T-cell (primary cell): ENCODE data around the gene CCL11. TPM values are rescaled to one million over a fixed set of nuclear protein-coding genes. Genes with fewer than 3 reads are reported as not detected.

Experiments used
- ATAC-seq, 4 experiments: fragments of 200-7000 bp in 3 of 4; fragments of 150-1000 bp in 1 of 4; cut with Tn5 transposase; replicated peaks in 1 of 4; 1 replicate in 3 of 4; 2 replicates in 1 of 4; pipeline ENCODE4 v1.10.0; 2021; ENCODE audit warnings: moderate library complexity in 3 of 4, mild to moderate bottlenecking in 2 of 4, moderate number of reproducible peaks in 1 of 4
- CTCF ChIA-PET, 2 donors: fragments of 300-600 bp; sonication (Branson Sonifier 250); formaldehyde crosslinking; loops; one replicate each; lab custom pipeline; 2022; ENCODE audit warnings: antibody characterized with exemption in 2 of 2; lab: Charles Lee
- POLR2A ChIA-PET, 2 donors: fragments of 300-600 bp; sonication (Branson Sonifier 250); formaldehyde crosslinking; loops; one replicate each; lab custom pipeline; 2022; ENCODE audit warnings: antibody characterized with exemption in 2 of 2; lab: Charles Lee
- DNase-seq, 35 experiments: peaks; one replicate each; pipeline versions ENCODE4 v3.0.0 to v3.0.0-alpha.2; 2013 to 2023
- H3K27ac ChIP-seq: one replicate; pipeline ENCODE4 v1.5.1; 2013; ENCODE audit warnings: low read length
- H3K27me3 ChIP-seq, 2 experiments: replicated peaks in 1 of 2; 1 replicate in 1 of 2; 2 replicates in 1 of 2; pipeline versions ENCODE4 v1.6.1 to v1.7.0; 2013; ENCODE audit warnings: low read length in 1 of 2, mixed read lengths in 1 of 2; ENCODE audit not compliant: control insufficient read depth in 2 of 2, insufficient read depth in 2 of 2; ENCODE audit errors: extremely low read depth in 1 of 2
- H3K36me3 ChIP-seq, 2 donors: 1 replicate in 1 of 2; 2 replicates in 1 of 2; pipeline versions ENCODE4 v1.6.1 to v1.7.0; 2013; ENCODE audit warnings: low read length in 1 of 2; ENCODE audit not compliant: control insufficient read depth in 2 of 2, insufficient read depth in 1 of 2; ENCODE audit errors: extremely low read depth in 1 of 2
- H3K4me1 ChIP-seq, 2 experiments: 1 replicate in 1 of 2; 2 replicates in 1 of 2; pipeline versions ENCODE4 v1.6.1 to v1.7.0; 2013; ENCODE audit warnings: low read length in 2 of 2, mixed read lengths in 1 of 2; ENCODE audit not compliant: insufficient read depth in 2 of 2, control insufficient read depth in 1 of 2; ENCODE audit errors: extremely low read depth in 1 of 2
- H3K4me3 ChIP-seq, 2 donors: 1 replicate in 1 of 2; 2 replicates in 1 of 2; pipeline versions ENCODE4 v1.5.1 to v1.7.0; 2013; ENCODE audit warnings: mild to moderate bottlenecking in 2 of 2, low read length in 1 of 2, moderate library complexity in 1 of 2; ENCODE audit not compliant: control insufficient read depth in 1 of 2; ENCODE audit errors: extremely low read depth in 1 of 2
- H3K9me3 ChIP-seq: 2 replicates; pipeline ENCODE4 v1.7.0; 2013
- H3K27ac Mint-ChIP-seq, 2 donors: one replicate each; pipeline ENCODE4 v1.8.0; 2020 to 2021; ENCODE audit warnings: mild to moderate bottlenecking in 2 of 2, mixed read lengths in 2 of 2
- H3K27me3 Mint-ChIP-seq, 2 donors: one replicate each; pipeline ENCODE4 v1.8.0; 2021 to 2022; ENCODE audit warnings: mixed read lengths in 2 of 2
- H3K36me3 Mint-ChIP-seq: one replicate; pipeline ENCODE4 v1.8.0; 2021; ENCODE audit warnings: mixed read lengths
- H3K4me1 Mint-ChIP-seq, 3 donors: one replicate each; pipeline ENCODE4 v1.8.0; 2020 to 2022; ENCODE audit warnings: mixed read lengths in 3 of 3, mild to moderate bottlenecking in 1 of 3
- H3K4me3 Mint-ChIP-seq, 3 donors: one replicate each; pipeline ENCODE4 v1.8.0; 2020 to 2022; ENCODE audit warnings: mild to moderate bottlenecking in 3 of 3, mixed read lengths in 3 of 3, moderate library complexity in 3 of 3
- H3K9me3 Mint-ChIP-seq, 3 donors: one replicate each; pipeline ENCODE4 v1.8.0; 2020 to 2022; ENCODE audit warnings: mixed read lengths in 3 of 3
- WGBS: methylation state at CpG from one replicate; pipeline ENCODE4 v1.1.5; 2013; ENCODE audit warnings: missing lambda C conversion rate; ENCODE audit not compliant: insufficient coverage; 5-methylcytosine and 5-hydroxymethylcytosine counted together
- total RNA-seq, 35 experiments: library from RNA in 6 of 35; stranded (reverse) in 6 of 35; fragments of 120-200 nt in 1 of 35; gene quantifications; one replicate each; pipeline versions ENCODE4 v1.2.1 to v1.2.4 and lab custom pipeline; 2013 to 2026

Gene CCL11
- total RNA-seq, 5 donors from 2014 or later (not counting 1 experiment from before 2014, with no cell fraction given): not detected

DNA sequence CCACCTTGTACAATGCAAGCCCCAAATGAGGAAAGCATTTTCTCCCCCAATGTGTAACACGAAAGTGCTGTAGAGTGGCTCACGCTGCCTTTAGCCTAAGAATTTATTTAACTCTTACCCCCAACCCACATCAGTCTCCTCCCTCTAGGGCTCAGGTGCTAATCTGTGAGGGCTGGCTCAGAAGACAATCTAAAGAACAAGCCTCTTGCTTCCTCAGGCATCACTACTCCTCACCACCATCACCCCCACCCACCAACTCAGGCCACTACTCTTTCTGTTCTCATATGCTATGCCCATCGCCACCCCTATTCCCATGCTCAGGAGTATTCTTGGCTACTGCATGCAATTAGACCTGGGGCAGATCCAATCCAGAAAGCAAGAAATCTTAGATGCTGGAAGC is 34.4 kb upstream of the CCL11 start:
- Mint-ChIP-seq H3K4me3 (no peak overlapping the region), H3K36me3 (no peaks in the 10 kb centered on the region), H3K9me3 (no peaks in the 10 kb centered on the region), H3K27me3 (peaks cover 25 to 26% of the 10 kb centered on the region in 2 donors), H3K27ac (no peak overlapping the region), H3K4me1 (peaks cover 0 to 6% (median 3%) of the 10 kb centered on the region in 3 donors)
- ATAC-seq: no peak
- no peak overlapping the region for H3K4me3 ChIP-seq
- no peaks in the 10 kb centered on the region for H3K36me3 ChIP-seq
- no peaks in the 10 kb centered on the region for H3K4me1 ChIP-seq
- peaks cover 0 to 17% of the 10 kb centered on the region in 2 experiments for H3K27me3 ChIP-seq
- ChIA-PET CTCF (no interaction called here), POLR2A (no interaction called here)
- no peak overlapping the region for H3K27ac ChIP-seq
- no peak for DNase-seq
- 80% methylated on average over 2 of the region's 3 CpGs for WGBS
- no peaks in the 10 kb centered on the region for H3K9me3 ChIP-seq

DNA sequence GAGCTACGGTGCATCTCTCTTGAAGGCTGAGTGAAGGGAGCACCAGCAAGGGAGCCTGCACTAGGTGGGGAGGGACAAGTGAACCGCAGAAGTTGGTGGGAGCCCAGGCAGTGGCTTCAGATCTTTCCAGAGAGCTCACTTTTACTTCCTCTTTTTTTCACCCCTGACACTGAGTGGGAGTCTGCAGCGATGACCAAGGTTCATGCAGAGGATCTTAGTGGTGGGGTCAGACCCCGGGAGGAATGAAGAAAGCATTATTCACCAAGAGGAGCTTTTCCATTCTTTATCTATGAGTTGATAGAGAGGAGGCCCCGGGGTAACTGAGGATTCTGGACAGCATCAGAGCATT is 33.5 kb upstream of the CCL11 start:
- Mint-ChIP-seq H3K4me3 (no peak overlapping the region), H3K9me3 (no peaks in the 10 kb centered on the region), H3K4me1 (peaks cover 0 to 6% (median 3%) of the 10 kb centered on the region in 3 donors), H3K36me3 (no peaks in the 10 kb centered on the region), H3K27ac (no peak overlapping the region), H3K27me3 (peaks cover 22 to 25% of the 10 kb centered on the region in 2 donors)
- ATAC-seq: no peak
- no peaks in the 10 kb centered on the region for H3K36me3 ChIP-seq
- H3K9me3 ChIP-seq: no peaks in the 10 kb centered on the region
- peaks cover 0 to 14% of the 10 kb centered on the region in 2 experiments for H3K27me3 ChIP-seq
- CTCF ChIA-PET: no interaction called here
- H3K4me1 ChIP-seq: no peaks in the 10 kb centered on the region
- POLR2A ChIA-PET: no interaction called here
- 17% methylated on average over 1 of the region's 5 CpGs for WGBS
- H3K4me3 ChIP-seq: no peak overlapping the region
- H3K27ac ChIP-seq: no peak overlapping the region
- peak in 1 of 35 experiments; percentile 8 for DNase-seq

DNA sequence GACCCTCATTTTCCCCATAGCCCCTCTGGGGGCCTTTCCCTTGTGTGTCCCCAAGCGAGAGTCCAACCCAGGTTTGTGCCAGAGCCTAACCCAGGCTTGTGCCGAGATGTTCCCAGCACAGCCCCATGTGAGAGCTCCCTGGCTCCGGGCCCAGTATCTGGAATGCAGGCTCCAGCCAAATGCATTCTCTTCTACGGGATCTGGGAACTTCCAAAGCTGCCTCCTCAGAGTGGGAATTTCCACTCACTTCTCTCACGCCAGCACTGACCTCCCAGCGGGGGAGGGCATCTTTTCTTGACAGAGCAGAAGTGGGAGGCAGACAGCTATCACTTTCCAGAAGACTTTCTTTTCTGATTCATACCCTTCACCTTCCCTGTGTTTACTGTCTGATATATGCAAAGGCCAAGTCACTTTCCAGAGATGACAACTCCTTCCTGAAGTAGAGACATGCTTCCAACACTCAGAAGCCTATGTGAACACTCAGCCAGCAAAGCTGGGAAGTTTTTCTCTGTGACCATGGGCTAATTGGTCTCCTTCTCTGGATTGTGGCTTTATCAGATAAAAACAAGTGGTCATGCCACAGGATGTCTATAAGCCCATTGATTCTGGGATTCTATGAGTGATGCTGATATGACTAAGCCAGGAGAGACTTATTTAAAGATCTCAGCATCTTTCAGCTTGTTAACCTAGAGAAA is 33.0 kb upstream of the CCL11 start:
- Histone ChIP-seq H3K9me3 (no peaks in the 10 kb centered on the region), H3K36me3 (no peaks in the 10 kb centered on the region), H3K4me1 (no peaks in the 10 kb centered on the region), H3K27ac (no peak overlapping the region), H3K27me3 (peaks cover 0 to 18% of the 10 kb centered on the region in 2 experiments), H3K4me3 (no peak overlapping the region)
- Mint-ChIP-seq H3K4me3 (no peak overlapping the region), H3K27me3 (peaks cover 25 to 29% of the 10 kb centered on the region in 2 donors), H3K27ac (no peak overlapping the region), H3K36me3 (no peaks in the 10 kb centered on the region), H3K4me1 (peaks cover 0 to 6% (median 3%) of the 10 kb centered on the region in 3 donors), H3K9me3 (no peaks in the 10 kb centered on the region)
- POLR2A ChIA-PET: no interaction called here
- DNase-seq (no peak), ATAC-seq (no peak)
- WGBS: 88% methylated on average over 5 of the region's 6 CpGs
- CTCF ChIA-PET: no interaction called here

DNA sequence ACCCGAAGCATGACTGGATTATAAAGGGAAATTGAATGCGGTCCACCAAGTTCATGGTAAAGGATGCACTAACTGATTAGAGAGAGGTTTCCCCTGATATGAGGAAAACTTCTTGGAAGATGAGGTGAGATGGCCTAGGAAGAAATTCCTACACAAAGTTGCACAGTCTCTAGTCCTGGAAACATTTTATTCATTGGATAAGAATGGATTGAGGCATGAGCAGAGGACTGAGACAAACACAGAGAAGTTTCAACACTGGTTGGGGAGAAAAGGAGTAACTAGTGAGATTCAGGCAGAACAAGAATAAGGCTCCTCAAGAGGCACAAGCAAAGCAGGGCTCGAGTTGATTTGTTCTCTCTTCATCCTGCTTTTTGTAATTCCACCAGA is 32.4 kb upstream of the CCL11 start:
- CTCF ChIA-PET: no interaction called here
- H3K27ac ChIP-seq: no peak overlapping the region
- H3K4me3 Mint-ChIP-seq: no peak overlapping the region
- no peak overlapping the region for H3K27ac Mint-ChIP-seq
- no CpG with 5 or more reads among the region's 3 CpGs for WGBS
- H3K36me3 Mint-ChIP-seq: no peaks in the 10 kb centered on the region
- no peaks in the 10 kb centered on the region for H3K4me1 ChIP-seq
- H3K27me3 ChIP-seq: peaks cover 0 to 18% of the 10 kb centered on the region in 2 experiments
- H3K4me1 Mint-ChIP-seq: peaks cover 0 to 6% (median 3%) of the 10 kb centered on the region in 3 donors
- DNase-seq: no peak
- peaks cover 26 to 33% of the 10 kb centered on the region in 2 donors for H3K27me3 Mint-ChIP-seq
- no peaks in the 10 kb centered on the region for H3K9me3 ChIP-seq
- POLR2A ChIA-PET: no interaction called here
- no peaks in the 10 kb centered on the region for H3K9me3 Mint-ChIP-seq
- H3K4me3 ChIP-seq: no peak overlapping the region
- no peak for ATAC-seq
- H3K36me3 ChIP-seq: no peaks in the 10 kb centered on the region

DNA sequence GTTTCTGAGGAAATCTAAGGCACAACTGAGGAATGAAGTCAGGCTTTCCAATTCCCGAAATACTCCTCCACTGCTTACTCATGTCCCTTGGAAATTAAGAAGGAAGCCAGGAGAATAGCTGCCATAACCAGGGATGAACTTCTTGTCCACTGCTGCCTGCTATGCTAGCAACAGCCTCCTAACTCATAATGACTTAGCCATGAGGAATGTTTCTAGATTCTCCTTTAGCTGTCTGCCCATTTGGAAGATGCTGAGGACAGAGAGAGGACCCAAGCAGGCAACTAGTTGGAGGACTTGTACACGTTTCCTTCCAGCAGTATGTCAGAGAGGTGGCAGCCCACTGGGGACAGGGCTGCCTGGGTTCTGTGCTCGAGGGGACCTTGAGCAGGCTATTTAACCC is 31.4 kb upstream of the CCL11 start:
- Mint-ChIP-seq H3K4me1 (peaks cover 0 to 6% (median 3%) of the 10 kb centered on the region in 3 donors), H3K27ac (no peak overlapping the region), H3K4me3 (no peak overlapping the region), H3K9me3 (no peaks in the 10 kb centered on the region), H3K27me3 (peaks cover 26 to 36% of the 10 kb centered on the region in 2 donors), H3K36me3 (no peaks in the 10 kb centered on the region)
- no CpG with 5 or more reads among the region's 3 CpGs for WGBS
- DNase-seq (no peak), ATAC-seq (no peak)
- H3K9me3 ChIP-seq: no peaks in the 10 kb centered on the region
- H3K4me3 ChIP-seq: no peak overlapping the region
- ChIA-PET POLR2A (no interaction called here), CTCF (no interaction called here)
- no peaks in the 10 kb centered on the region for H3K4me1 ChIP-seq
- H3K27ac ChIP-seq: no peak overlapping the region
- H3K36me3 ChIP-seq: no peaks in the 10 kb centered on the region
- peaks cover 0 to 25% of the 10 kb centered on the region in 2 experiments for H3K27me3 ChIP-seq

DNA sequence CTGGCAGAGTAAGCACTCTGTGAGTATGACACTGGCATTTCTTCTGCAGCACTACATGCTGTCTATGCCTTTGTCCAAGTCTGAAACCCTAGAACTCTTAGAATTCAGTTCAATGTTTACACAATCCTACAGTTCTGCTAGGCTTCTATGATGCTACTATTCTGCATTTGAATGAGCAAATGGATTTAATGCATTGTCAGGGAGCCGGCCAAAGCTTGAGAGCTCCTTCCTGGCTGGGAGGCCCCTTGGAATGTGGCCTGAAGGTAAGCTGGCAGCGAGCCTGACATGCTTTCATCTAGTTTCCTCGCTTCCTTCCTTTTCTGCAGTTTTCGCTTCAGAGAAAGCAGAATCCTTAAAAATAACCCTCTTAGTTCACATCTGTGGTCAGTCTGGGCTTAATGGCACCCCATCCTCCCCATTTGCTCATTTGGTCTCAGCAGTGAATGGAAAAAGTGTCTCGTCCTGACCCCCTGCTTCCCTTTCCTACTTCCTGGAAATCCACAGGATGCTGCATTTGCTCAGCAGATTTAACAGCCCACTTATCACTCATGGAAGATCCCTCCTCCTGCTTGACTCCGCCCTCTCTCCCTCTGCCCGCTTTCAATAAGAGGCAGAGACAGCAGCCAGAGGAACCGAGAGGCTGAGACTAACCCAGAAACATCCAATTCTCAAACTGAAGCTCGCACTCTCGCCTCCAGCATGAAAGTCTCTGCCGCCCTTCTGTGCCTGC is 30.7 kb upstream of the CCL11 start, which contains the start of gene CCL2:
Gene CCL2 (plus strand): TSS at position 635 of the 730 bp plus-strand sequence. CDS start 65 bp downstream, at position 700.
- H3K27me3 Mint-ChIP-seq: peaks cover 26 to 39% of the 10 kb centered on the region in 2 donors
- H3K4me1 ChIP-seq: no peaks in the 10 kb centered on the region
- WGBS: 14% methylated on average over 11 of the region's 11 CpGs

More for the DNA sequence above, 30.7 kb upstream of the CCL11 start, which contains the start of gene CCL2:
- peaks cover 0 to 25% of the 10 kb centered on the region in 2 experiments for H3K27me3 ChIP-seq
- Mint-ChIP-seq H3K36me3 (no peaks in the 10 kb centered on the region), H3K4me1 (peaks cover 0 to 6% (median 3%) of the 10 kb centered on the region in 3 donors), H3K9me3 (no peaks in the 10 kb centered on the region), H3K4me3 (no peak within 1 kb of the TSS), H3K27ac (no peak within 1 kb of the TSS)
- DNase-seq (no peak), ATAC-seq (no peak)
- POLR2A ChIA-PET: no interaction called here
- CTCF ChIA-PET: no interaction called here
- no peaks in the 10 kb centered on the region for H3K36me3 ChIP-seq
- H3K4me3 ChIP-seq: no peak within 1 kb of the TSS
- no peak within 1 kb of the TSS for H3K27ac ChIP-seq
- H3K9me3 ChIP-seq: no peaks in the 10 kb centered on the region
